Measurements from ENCODE around the gene NBPF14.
"Not testable (repeated sequence)": the region's sequence is repeated elsewhere in the genome, so short reads cannot be mapped to it uniquely, and the experiment has no call there.

The NBPF14 gene, protein sequence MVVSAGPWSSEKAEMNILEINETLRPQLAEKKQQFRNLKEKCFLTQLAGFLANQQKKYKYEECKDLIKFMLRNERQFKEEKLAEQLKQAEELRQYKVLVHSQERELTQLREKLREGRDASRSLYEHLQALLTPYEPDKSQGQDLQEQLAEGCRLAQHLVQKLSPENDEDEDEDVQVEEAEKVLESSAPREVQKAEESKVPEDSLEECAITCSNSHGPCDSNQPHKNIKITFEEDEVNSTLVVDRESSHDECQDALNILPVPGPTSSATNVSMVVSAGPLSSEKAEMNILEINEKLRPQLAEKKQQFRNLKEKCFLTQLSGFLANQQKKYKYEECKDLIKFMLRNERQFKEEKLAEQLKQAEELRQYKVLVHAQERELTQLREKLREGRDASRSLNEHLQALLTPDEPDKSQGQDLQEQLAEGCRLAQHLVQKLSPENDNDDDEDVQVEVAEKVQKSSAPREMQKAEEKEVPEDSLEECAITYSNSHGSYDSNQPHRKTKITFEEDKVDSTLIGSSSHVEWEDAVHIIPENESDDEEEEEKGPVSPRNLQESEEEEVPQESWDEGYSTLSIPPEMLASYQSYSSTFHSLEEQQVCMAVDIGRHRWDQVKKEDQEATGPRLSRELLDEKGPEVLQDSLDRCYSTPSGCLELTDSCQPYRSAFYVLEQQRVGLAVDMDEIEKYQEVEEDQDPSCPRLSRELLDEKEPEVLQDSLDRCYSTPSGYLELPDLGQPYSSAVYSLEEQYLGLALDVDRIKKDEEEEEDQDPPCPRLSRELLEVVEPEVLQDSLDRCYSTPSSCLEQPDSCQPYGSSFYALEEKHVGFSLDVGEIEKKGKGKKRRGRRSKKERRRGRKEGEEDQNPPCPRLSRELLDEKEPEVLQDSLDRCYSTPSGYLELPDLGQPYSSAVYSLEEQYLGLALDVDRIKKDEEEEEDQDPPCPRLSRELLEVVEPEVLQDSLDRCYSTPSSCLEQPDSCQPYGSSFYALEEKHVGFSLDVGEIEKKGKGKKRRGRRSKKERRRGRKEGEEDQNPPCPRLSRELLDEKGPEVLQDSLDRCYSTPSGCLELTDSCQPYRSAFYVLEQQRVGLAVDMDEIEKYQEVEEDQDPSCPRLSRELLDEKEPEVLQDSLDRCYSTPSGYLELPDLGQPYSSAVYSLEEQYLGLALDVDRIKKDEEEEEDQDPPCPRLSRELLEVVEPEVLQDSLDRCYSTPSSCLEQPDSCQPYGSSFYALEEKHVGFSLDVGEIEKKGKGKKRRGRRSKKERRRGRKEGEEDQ (N-terminal part only)
- 2.1 to 19.0 (median 7.0) reads per million in 18 experiments for total RNA-seq

- not testable (repeated sequence) for DNase-seq
These were observed at the start of gene NBPF14 for GRCh38 chr1:148595911-148596310. NBPF14 (minus strand) TSS chr1:148596011; CDS start chr1:148595717, 294 bp downstream.

DNA sequence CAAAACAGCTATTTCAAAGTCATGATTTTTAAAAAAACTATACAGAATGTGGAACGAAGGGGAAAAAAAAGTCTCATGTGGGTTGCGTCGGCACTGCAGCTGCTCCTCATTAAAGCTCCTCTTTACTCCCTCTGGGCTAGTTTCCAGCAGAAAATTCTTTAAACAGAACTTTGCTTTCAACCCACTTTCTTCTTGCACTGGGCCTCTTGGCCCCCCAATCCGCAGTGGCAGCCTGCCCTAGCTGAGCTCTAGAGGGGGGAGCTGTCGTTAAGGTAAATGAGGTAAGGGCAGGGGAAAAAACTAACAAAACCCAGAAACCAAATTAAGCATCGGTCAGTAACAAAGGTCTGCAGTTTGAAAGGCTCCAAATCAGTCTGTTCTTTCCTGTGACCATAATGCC is 29.6 kb upstream of the NBPF14 start:
- not testable (repeated sequence) for DNase-seq

DNA sequence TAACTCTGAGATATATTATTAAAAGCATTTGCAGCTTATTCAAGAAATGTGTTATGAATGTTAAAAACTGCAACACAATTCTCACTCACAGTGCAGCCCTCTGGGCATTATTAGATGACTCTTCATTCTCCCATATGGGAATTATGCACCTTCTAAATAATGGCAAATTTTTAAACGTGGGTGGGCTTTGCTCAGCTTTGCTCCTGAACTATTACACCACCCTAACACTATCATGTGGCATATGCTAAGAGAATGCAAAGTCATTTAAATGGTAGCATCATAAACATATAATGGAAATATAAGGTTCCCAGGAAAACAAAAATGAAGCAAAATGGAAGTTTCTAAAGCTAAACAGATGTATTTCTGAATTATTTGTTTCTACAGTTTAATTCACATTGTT is 22.4 kb upstream of the NBPF14 start:
- DNase-seq = not testable (repeated sequence)

DNA sequence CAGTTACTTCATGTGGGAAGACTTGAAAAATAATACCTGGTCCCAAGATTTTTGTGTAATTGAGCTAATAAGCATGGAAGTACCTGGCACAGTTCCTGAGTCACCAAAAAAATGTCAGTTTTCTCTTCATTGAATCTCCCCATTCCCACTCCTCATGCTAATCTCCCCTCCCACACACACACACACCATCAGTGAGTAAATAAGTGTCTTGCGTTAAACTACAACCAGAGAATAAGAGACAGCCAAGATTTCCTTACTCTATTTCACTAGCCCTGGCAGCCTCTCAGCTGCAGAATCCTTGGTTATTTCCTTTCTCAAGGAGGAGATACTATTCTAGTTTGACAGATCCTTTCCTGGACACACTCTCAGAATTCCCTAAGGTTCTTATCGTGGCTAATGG is 9.5 kb upstream of the NBPF14 start:
- DNase-seq = not testable (repeated sequence)

GRCh38 chr1:148595360-148595759 is 451 bp downstream of the NBPF14 start:
- DNase-seq = not testable (repeated sequence)

GRCh38 chr1:148591098-148591497 is 4.7 kb downstream of the NBPF14 start:
- DNase-seq = not testable (repeated sequence)

DNA sequence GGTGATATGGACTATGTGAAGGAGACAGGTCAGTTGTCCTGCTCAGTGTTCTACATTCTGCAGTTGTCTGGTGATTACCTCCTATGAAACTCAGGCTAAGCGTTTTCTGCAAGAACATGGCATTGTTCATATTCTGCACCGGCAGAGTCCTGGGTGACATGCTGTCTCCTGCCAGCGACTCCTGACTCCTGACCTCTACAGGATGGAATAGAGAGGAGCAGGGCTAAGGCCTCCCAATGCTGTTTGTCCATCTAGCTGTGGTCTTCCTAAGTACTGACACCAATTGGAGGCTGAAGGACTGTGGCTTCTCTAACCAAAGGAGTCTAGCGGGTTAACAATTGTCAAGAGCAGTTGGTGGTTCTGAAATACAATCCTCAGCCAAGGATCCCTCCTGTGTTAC is 63.7 kb downstream of the NBPF14 start:
- not testable (repeated sequence) for DNase-seq

DNA sequence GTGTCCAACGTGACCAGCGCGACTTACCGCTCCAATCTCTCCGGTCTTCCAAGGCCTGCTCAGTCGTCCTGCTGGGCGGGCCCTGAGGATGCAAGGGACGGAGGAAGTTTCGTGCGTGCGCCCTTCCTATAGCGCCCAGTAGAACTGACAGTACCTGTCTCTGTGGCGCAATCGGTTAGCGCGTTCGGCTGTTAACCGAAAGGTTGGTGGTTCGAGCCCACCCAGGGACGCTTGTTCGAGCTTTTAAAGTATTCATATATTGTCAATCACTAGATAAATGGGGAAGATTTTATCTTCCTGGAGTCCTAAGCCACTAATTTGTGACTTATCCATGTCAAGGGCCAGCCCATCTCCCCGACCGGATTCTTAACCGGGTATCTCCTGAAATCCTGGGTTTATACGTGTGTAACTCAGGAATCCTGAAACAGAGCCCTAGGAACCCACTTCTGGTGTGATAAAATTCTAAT is 66.7 kb downstream of the NBPF14 start:
- DNase-seq = peak; percentile 2

DNA sequence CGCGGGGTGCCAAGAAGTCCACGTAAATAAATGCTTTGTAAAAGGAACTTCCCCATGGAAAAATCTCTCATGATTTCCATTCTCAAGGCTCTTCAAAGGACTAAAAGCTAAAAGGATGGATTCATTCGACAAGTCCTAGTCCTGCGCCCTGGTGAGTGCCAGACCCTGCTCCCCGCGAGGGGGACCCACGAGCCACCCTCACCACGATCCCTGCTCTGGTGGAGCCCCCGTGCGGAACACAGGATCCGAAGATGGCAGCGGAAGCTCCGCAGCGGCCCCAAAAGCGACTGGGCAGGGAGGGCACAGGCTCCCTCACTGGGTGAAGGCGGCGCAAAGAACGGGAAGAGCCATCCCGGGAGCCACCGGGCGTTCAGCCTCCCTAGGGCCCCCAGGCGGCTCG is 67.2 kb downstream of the NBPF14 start:
- DNase-seq = not testable (repeated sequence)

DNA sequence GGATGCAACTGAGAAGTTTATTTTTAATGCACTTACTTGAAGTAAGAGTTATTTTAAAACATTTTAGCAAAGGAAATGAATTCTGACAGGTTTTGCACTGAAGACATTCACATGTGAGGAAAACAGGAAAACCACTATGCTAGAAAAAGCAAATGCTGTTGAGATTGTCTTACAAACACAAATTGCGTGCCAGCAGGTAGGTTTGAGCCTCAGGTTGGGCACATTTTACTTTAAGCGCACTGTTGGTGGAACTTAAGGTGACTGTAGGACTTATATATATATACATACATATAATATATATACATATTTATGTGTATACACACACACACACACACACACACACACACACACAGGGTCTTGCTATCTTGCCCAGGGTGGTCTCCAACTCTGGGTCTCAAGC is 69.2 kb downstream of the NBPF14 start:
- DNase-seq = not testable (repeated sequence)

DNA sequence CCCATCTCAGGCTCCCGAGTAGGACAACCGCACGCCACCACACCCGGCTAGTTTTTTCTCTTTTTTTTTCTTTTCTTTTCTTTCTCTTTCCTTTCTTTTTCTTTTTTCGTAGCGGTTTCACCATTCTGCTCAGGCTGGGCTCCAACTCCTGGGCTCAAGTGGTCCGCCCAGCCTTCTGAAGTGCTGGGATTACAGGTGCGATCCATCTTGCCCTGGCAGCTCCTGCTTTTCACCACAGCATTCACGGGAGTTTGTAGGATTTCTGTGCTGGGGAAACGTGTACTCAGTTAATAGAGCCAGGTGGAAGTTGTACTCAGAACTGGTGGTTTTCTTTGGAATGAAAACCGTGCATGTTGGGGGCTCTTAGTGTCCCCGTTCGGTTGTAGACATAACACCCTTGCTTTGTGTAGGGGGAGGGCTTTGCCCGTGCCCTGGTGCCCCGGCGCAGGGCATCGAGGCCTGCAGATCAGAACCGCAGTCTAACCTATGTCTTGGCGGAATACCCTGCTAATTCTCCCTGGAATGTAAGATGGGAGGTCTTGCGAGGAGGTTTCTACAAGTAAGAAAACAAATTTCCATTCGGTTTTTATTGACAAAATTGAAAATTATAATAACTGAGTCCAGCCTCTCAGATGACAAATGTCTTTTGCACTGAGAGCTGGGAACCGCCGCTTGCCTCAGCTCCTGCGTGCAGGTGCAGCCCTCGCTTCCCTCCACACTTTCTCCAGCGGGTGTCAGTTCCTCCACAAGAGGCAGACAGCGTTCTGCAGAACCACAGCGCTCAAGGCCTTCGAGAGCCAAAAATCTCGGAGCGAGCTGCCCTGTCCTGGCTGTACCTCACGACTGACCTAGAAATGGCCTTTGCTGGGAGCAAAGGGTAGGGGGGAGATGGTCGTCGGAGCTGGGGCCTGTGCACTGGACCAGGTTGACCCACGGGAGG is 72.3 kb downstream of the NBPF14 start:
- DNase-seq = not testable (repeated sequence)

DNA sequence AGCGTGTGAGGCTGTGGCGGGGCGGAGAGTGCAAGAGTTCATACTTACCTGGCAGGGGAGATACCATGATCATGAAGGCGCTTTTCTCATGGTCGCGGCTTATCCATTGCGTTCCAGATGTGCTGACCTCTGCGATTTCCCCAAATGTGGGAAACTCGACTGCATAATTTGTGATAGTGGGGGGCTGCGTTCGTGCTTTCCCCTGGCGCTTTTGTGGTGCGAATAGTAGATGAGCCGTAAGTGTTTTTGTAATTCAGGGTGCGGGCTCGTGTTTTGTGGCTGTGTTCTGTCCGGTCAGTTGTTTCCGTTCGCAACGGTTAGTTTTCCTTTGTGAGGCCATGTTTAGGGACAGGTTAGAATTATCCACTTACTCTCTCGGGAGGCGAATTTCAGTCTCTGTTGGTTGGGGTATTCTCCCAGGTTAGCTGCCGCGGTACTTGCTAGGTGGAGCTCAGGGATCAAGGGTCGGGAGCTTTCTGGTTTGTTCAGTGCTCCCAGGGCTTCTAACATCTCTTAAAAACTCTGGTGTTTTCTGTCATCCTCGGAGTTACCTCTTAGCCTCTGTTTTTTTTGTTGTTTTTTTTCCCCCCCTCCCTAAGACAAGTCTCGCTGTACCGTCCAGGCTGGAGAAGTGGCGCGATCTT is 73.1 kb downstream of the NBPF14 start:
- peak; percentile 98 to 99 for DNase-seq

DNA sequence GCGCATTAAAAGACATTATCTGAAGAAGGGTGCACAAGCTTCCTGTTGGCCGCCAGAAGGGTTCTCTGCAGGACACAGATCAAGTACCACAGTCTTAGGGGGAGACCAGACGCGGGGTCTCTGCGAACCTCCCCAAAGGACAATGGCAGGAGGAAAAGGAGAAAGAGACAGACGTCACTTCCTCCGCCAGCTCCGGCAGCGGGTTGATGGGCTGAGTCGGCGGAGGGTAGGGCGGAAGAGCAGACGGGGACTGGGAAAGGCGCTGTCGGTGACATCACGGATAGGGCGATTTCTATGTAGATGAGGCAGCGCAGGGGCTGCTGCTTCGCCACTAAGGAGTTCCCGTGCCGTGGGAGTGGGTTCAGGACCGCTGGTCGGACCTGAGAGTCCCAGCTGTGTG is 73.7 kb downstream of the NBPF14 start:
- peak; percentile 84 to 91 for DNase-seq

DNA sequence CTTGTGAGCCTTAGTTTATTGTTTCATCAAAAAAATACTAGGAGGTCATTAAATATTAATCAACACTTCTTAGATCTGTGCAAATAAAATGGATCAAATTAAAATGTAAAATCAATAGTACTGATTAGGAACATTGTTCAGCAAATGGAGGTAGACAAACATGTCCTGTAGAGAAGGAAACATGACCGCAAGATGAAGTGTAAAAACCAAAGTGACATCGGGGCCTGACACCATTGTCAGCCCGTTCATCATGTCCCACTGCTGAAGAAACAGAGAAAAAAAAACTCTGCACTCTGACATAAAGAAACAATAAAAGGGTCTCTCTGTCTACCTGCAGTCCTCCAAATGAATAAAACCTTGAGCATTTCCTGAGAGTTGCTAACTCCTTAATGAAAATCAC is 81.5 kb downstream of the NBPF14 start:
- not testable (repeated sequence) for DNase-seq

DNA sequence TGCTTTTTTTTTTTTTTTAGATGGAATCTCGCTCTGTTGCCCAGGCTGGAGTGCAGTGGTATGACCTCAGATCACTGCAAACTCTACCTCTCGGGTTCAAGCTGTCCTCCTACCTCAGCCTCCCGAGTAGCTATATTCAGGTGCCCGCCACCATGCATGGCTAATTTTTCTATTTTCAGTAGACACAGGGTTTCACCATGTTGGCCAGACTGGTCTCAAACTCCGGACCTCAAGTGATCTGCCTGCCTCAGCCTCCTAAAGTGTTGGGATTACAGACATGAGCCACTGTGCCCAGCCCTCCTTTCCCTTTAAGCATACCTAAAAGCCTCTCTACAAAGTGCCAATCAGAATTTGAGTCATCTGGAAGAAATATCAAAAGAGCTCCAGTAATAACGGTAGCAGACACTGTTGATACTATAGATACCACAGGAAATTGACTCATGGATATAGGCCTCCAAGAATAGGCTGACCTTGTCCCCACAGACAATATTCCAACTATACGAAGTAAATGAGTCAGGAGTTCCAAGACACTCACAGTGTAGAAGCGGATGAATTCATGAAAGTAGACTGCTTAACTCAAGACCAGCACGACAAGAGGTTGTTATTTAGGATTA is 83.1 kb downstream of the NBPF14 start:
- not testable (repeated sequence) for DNase-seq

DNA sequence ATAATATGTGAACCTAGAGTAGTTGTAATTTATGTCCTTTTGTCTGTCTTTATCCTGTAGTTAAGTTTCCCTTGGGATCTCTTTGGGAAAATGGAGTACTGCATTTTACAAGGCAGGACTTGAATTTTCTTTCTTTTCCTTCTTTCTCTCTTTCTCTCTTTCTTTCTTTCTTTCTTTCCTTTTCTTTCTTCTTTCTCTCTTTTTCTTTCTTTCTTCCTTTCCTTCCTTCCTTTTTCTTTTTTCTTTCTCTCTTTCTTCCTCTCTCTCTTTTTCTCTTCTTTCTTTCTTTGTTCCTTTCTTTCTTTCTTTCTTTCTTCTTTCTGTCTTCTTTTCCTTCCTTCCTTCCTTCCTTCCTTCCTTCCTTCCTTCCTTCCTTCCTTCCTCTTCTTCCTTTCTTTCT is 101.9 kb downstream of the NBPF14 start:
- not testable (repeated sequence) for DNase-seq

GRCh38 chr1:148483029-148483428 is 112.8 kb downstream of the NBPF14 start, which contains the start of gene PPIAL4G:
PPIAL4G (minus strand) TSS chr1:148483302; CDS start chr1:148483252, 50 bp downstream.
- DNase-seq = not testable (repeated sequence)

Data from inflammatory macrophage (primary cell).